OCI-LY1 (cell line): ENCODE data around the gene SCN7A.

Experiments
- CTCF ChIP-seq: fragments of 200-600 bp; sonication (generic), shearing (Covaris generic); IDR thresholded peaks from 2 replicates; pipeline ENCODE4 v1.5.1; 2017; ENCODE audit warnings: mild to moderate bottlenecking, antibody characterized with exemption, low read length, moderate library complexity, mixed read lengths
- EZH2 ChIP-seq: fragments of 200-600 bp; sonication (generic), shearing (Covaris generic); IDR thresholded peaks from 2 replicates; pipeline ENCODE4 v1.8.0; 2017; ENCODE audit warnings: borderline replicate concordance, mixed run types, mild to moderate bottlenecking, antibody characterized with exemption, low read length, moderate library complexity, mixed read lengths

- no peak for TF ChIP-seq CTCF
- TF ChIP-seq EZH2 = no peak
These were observed 42.1 kb upstream of the SCN7A start for GRCh38 chr2:166536111-166536510.
